Ureter (tissue), 1 donor: ENCODE results near the gene COL6A1. TPM values are rescaled to one million over a fixed set of nuclear protein-coding genes. Genes with fewer than 3 reads are reported as not detected.
"Not testable (repeated sequence)": the region's sequence is repeated elsewhere in the genome, so short reads cannot be mapped to it uniquely, and the experiment has no call there.

Experiments
- DNase-seq: peaks from one replicate; pipeline ENCODE4 v3.0.0-alpha.2; 2020; ENCODE audit warnings: low spot score
- total RNA-seq: library from RNA; stranded (reverse); gene quantifications from one replicate; pipeline ENCODE4 v1.2.4, GENCODE V29; 2023
- donor health status: DM: yes; HTN: yes; CAD: no.

Gene COL6A1
- total RNA-seq, 1 donor from 2014 or later = 289 TPM

DNA sequence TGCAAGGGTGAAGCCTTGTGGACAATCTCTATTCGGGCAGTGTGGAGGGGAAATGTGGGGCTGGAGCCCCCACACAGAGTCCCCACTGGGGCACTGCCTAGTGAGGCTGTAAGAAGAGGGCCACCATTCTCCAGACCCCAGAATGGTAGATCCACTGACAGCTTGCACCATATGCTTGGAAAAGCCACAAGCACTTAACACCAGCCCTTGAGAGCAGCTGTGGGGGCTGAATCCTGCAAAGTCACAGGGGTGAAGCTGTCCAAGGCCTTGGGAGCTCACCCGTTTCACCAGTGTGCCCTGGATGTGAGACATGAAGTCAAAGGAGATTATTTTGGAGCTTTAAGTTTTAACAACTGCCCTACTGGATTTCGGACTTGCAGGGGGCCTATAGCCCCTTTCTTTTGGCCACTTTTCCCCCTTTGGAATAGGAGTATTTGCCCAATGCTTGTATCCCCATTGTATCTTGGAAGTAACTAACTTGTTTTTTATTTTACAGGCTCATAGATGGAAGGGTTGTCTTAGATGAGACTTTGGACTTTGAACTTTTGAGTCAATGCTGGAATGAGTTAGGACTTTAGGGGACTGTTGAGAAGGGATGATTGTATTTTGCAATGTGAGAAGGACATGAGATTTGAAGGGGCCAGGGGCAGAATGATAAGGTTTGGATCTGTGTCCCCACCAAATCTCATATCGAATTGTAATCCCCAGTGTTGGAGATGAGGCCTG, 16.3 kb upstream of the COL6A1 start:
- DNase-seq = no peak

DNA sequence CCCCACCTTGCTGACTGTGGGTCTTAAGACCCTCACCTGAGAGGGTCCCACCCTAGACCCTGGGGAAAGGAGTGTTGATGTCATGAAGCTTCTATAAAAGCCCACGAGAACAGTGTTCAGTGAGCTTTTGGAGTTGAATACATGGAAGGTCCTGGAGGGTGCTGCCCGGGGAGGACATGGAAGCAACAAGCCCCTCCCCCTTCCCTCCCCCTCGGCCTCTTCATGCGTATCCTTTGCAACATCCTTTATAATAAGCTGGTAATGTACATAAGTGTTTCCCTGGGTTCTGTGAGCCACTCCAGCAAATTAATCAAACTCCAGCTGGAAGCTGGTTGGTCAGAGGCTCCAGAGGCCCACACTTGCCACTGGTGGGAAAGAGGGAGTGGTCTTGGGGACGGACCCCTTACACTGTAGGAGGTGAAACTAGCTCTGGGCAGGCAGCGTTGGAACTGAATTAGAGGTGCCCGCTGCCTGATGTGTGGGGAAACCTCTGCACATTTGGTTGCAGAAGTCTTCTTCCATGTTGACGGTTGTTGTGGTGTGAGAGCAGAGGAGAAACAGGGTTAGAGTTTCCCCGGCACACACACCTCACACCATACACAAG, 14.7 kb upstream of the COL6A1 start:
- no peak for DNase-seq

GRCh38 chr21:45969921-45970673, 11.5 kb upstream of the COL6A1 start:
- DNase-seq = no peak

DNA sequence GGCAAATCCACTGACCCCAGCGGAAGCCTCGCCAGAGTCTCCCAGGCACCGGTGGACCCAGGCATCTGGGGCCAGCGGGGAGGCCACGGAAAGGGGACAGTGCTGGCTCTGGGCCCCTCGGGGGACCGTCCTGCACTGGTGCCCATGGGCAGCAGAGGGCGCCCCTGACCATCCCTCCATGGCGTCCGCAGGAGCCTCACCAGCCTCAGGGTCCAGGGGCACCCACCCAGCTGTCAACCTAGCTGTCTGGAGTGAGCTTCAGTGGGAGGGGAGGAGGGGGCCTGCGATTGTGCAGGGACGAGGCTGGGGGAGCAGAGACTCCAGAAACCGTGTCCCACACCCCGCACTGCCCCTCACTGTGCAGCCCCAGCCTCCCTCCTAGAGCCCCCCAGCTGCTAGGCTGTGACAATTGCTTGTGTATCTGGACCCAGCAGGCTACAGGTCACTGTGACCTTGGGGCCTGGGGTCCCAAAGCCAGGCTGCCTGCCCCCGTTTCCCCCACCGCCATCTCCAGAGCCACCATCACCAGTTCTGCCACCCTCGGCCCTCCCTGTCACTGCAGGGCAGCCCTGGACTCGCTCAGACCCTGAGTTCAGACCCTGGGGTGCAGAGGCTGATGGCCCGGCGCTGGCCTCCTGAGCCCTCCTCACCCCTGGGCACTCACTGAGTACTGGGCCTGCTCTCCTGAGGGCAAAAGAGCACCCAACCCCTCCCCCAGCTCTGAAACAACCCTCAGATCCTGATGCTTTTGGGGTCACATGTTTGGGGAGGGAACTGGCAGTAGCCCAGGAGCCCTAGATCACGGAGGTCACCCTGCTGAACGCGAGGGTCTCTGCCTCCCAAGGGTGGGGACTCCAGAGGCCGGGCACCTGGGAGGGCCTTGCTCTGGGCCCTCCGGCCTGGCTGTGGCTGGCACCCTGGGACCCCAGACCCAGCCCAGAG, 10.6 kb upstream of the COL6A1 start:
- peak; percentile 70 for DNase-seq

- peak; percentile 65 for DNase-seq
These were observed 9.8 kb upstream of the COL6A1 start for GRCh38 chr21:45971616-45972352.

DNA sequence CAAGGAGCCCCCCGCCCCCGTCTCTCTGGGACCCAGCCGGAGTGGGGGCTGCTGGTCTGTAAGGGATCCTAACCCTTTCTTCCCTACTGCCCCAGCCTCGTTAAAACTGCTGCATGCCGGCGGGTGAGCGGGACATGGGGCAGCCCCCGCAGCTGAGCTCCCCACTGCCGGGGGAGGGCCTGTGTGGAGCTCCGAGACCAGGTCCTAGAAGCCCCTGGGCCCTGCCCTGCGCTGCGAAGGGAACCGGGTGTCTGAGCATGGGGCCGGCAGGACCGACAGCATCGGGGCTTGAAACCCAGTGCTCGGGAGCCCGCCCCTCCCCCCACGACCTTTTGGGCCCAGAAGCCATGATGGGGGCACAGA, 9.2 kb upstream of the COL6A1 start:
- DNase-seq = peak; percentile 52

DNA sequence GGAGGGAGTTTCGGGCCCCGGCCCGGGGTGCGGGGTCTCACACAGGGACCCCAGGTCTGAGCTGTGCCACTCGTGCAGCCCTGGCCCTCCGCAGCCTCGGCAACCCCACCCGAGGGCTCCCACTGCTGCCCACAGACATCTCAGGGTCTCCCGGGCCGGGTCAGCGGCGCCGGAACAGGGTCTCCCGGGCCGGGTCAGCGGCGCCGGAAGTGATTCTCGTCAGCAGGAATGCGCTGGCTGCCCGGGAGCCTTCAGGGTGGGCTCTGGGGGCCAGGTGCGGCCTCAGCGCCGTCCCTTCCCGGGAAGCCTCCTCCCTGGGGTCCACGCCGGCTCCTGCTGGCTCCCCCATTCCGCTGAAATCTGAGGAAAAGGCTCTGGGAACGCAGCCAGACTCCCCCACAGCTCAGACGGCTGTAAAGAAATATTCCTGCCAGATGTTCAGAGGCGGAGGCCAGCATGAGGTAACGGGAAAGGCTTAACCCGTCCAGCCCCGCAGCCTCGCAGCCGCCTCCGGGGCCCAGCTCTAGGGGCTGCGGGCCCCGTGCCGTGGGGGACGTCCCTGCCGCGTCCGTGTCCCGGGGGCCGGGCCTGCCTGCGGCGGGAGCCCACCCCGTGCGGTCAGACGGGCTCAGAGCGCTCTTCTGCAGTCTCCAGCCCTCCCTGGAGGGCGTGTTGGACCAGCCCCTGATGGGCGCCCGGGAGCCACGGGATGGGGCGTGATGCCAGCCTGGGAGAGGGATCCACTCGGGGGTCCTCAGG, 8.7 kb upstream of the COL6A1 start:
- DNase-seq = peak; percentile 76

DNA sequence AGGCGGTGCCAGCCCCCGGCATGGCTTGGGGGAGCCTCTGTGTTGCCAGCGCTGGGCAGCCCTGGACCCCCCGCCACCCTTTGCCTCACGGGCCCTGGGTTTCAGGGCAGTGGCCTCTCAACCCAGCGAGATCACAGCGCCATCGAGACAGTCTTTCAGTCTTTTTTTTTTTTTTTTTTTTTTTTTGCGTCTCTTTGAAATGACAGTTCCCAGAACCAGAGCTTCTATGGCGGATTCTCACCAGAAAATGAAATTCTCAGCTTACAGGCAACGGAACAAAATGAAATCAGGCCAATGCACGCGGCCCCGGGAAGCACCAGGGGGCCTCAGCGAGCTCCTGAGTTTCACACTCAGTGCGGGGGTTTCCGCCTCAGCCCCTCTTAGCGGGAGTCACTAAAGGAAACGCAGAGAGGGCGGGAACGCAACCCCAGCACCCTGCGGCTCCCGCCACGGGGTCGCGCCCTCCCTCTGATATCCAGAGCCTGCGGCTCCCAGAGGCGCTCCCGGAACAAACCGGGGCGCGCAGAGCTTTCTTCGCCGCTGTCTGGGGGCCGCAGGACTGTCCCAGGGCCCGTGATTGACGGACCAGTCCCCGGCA, 8.0 kb upstream of the COL6A1 start:
- peak; percentile 87 for DNase-seq

- peak; percentile 60 for DNase-seq
These were observed 7.2 kb upstream of the COL6A1 start for GRCh38 chr21:45974073-45975019.

GRCh38 chr21:45975020-45975666, 6.4 kb upstream of the COL6A1 start:
- DNase-seq = peak; percentile 69

GRCh38 chr21:45975667-45976409, 5.7 kb upstream of the COL6A1 start:
- not testable (repeated sequence) for DNase-seq

DNA sequence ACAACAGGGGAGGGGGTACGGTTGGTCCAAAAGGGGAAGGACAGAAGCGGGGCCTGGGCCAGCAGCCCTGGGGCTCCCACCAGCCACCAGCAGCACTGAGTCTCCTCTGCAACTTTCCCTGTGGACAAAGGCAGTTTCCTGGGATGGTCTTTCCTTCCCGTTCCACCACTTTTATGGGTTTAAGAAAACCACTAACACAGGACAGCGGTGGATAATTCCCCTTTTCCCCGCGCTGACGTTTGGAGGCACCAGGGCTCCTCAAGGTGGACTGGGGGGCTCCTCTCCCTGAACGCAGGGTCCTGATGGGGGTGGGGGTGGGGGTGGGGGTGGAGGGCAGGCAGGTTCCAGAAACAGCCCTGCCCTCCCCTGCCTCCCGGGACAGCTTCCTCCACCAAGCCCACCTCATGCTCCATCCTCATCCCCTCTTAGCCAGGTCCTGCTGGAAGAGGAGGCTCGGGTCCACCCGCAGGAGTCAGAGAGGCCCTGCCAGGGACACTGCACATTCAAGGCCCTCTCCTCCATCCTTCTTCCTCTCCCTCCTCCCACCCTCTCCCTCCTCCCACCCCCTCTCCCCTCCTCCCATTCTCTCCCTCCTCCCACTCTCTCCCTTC, 4.8 kb upstream of the COL6A1 start:
- no peak for DNase-seq

GRCh38 chr21:45977396-45977795, 4.2 kb upstream of the COL6A1 start:
- peak; percentile 55 for DNase-seq

DNA sequence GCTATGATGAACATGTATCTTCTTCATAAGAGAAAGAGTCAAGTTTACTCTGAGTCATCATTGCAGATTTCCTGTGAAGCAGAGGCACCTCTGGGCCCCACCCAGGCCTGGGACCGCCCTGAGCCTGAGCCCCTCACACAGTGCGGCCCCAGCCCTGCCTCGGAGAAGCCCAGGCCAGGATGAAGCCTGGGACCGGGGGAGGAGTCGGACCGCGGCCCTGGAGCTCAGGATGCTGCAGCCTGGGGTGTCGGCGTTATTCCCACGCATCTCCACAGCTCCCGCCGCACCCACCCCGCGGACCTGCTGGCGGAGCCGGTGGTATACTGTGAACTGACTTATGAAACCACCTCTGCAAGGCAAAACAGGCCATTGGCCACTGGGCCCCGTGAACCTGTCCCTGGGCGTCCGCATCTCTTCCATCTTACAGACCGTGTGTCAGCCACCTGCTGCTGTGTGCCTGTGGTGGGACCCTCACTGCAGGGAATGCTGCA, 2.4 kb upstream of the COL6A1 start:
- DNase-seq = no peak

DNA sequence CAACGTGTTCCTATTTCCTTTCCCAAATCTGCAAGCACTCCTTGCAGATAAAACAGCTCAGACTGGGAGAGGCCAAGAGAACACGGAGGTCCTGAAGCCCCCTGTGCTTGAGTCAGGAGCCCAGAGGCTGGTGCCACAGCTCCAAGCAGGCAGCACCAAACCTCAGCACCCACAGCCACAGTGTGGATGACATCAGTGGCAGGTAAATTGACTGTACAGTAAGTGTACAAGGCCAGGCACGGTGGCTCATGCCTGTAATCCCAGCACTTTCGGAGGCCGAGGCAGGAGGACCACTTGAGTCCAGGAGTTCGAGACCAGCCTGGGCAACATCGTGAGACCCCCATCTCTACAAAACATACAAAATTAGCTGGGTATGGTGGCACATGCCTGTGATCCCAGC, 1.9 kb upstream of the COL6A1 start:
- peak; percentile 42 for DNase-seq

GRCh38 chr21:45980271-45980670, 1.3 kb upstream of the COL6A1 start:
- no peak for DNase-seq

GRCh38 chr21:45980697-45981096, 873 bp upstream of the COL6A1 start:
- no peak for DNase-seq
